GM18505 (cell line): ENCODE measurements around the gene TSPYL6.
"Not testable (repeated sequence)": the region's sequence is repeated elsewhere in the genome, so short reads cannot be mapped to it uniquely, and the experiment has no call there.

Experiments
- ATAC-seq: cut with Tn5 transposase; IDR thresholded peaks from one replicate; pipeline ENCODE4 v1.9.1; 2021; ENCODE audit not compliant: unreplicated experiment
- POLR2A ChIP-seq: IDR thresholded peaks from 4 replicates; pipeline ENCODE4 v1.6.1; 2011; ENCODE audit warnings: borderline replicate concordance; ENCODE audit not compliant: insufficient read depth, insufficient read length; ENCODE audit errors: extremely low read depth

TSPYL6 gene

DNA sequence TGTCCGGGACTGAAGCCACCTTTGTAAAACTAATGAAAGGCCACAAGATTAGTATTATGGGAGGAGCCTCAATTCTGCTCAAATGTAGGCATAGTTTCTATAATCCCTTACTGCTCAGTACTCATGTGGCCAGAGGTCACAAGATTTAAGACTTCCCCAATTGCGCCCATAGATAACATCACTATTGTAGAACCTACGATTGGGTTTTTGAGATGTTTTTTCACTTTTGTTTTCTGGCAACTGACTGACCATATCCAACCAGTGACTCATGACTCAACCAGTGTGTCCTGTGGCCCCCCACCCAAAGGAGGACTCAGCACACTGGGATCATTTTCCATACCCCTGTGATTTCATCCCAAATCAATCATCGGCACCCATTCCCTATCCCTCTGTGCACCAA lies 15.2 kb upstream of the TSPYL6 start:
- no peak for TF ChIP-seq POLR2A
- no peak for ATAC-seq

DNA sequence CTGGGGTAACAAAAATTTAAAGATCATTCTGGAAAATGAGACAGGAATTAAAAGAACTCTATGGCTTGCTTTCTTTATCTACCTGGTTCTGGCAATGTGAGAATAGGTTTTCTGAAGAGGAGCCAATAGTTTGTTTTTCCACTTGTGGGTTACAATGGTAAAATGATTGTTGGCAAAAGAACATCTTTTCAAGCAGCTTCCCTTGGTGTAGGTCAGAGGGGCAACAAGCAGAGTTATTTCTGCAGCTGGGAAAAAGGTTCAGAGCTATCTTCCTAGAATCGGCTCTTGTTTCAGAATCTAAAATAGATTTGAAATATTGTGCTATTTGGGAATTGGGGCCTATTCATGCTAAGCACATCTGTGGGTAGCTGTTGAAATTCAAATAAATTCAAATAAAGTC lies 11.5 kb upstream of the TSPYL6 start:
- ATAC-seq: no peak
- no peak for TF ChIP-seq POLR2A

DNA sequence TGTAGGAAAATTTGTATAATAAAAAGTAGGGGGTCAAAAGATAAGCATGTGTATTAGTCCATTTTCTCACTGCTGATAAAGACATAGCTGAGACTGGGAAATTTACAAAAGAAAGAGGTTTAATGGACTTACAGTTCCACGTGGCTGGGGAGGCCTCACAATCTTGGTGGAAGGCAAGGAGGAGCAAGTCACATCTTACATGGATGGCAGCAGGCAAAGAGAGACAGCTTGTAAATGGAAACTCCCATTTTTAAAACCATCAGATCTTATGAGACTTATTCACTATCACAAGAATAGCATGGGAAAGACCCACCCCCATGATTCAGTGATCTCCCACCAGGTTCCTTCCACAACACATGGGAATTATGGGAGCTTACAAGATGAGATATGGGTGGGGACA lies 9.1 kb upstream of the TSPYL6 start:
- ATAC-seq: not testable (repeated sequence)

DNA sequence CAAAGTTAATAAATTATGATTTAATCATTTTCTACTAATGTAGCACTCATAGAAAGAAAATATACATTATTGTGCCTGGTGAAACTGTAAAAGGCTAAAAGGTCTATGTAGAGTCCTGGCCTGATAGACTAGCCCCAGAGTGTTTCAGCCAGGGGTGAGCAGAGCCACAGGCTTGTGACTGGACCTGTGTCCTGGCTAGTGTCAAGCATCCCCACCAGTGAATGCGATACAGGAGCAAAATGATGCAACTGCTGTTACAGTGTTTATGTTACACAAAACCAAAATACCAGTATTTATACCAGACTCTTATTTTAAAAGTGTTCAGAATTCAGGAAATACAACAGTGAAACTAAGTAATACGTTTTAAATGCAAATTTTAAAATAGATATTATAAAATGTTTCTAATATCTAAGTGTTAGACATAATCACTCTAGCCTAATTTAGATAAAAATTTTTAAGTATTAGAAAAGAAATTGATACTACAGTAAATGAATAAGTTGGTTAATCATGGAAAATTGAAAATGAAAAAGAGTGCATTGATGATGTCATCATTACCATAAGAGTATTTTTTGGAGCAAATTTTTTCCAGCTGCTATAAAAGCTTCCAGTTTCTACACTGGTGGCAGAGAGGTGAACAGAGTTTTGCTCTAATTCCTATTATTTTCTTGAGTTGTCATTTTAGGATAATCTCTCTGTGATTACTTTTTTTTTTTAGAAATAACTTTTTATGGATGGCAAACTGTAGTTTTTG lies 6.2 kb upstream of the TSPYL6 start:
- ATAC-seq: no peak
- no peak for TF ChIP-seq POLR2A

DNA sequence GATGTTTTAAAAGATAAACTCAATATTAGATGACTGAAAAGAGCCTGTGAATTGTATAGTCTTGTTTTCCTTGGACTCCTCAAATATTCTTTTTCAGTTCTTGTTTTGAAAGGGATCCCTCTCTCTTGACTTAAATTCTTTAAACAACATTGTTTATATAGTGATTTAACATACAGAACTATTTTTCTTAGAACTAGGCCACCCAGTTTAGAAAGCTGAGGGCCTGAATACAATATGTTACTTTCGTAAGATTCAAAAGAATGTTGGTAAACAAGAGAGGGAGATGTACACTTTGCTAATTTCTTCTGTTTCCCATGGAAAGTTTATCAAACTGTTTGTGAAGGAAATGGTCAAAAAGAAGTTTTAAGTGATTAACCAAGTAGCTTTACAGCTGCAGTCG lies 5.5 kb upstream of the TSPYL6 start:
- no peak for ATAC-seq
- no peak for TF ChIP-seq POLR2A

DNA sequence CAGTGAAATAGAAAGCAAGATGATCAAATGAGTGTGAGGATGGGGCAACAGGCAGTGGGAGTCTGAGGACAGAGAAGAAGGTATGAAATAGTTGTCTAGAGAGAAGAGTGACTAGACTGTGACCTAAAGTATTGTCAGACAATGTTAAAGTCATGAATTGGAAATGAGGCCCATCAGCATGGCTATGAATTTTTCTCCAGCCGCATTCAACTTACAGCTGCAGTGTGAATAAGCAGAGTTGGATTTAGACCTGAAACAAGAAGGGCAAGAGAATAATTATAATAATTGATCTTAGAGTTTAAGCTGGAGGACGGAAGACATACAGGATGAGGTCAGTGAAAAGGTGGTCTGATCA lies 4.2 kb upstream of the TSPYL6 start:
- ATAC-seq: no peak
- TF ChIP-seq POLR2A: no peak

DNA sequence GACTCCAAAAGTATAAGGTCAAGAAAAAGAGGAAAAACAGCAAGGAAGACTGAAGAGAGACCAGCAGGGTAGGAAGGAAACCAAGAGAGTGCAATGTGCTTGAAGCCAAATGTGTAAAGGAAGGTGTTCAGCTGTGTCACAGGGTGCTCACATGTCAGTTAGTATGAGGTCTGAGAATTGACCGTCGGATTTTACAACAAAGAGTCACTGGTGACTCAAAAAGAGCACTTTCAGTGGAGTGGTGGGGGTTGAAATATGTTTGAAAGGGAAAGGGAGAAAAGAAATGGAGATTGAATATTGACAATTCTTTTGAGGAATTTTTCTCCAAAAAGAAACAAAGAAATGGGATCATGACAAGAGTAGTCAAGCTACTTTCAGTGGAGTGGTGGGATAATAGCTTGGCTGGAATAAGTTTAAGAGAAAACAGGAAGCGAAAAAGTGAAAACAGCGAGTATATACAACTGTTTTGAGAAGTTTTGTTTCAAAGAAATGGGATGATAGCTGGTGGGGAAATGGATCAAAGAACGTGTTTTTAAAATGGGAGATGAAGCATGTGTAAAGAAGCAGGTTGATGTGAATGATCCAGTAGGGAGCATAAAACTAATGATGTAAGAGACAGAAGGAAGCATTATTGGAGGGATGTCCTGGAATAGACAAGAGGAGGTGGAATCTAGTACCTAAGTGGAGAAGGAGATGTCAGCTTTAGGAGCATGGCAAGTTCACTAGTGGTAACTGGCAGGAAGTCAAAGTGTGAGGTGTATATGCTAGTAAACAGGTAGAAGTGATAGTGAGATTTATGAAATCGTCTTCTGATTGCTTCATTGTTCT lies 3.6 kb upstream of the TSPYL6 start:
- no peak for TF ChIP-seq POLR2A
- ATAC-seq: peak; percentile 83

DNA sequence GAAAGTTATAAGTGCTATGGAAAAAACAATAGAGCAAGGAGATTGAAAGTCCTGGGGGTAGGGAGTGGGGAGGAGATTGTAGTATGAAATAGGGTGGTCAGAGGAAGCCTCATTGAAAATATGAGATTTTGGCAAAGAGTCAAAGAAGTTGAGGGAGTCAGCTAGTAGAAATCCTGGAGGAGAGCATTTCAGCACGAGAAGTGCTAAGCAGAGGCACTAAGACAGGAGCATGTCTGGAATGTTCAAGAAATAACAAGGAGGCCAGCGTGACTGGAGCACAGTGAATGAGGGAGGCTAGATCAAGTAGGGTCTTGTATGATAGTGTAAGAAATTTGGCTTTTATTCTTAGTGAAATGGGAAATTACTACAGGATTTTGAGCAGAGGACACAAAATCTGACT lies 2.1 kb upstream of the TSPYL6 start:
- no peak for ATAC-seq
- no peak for TF ChIP-seq POLR2A

DNA sequence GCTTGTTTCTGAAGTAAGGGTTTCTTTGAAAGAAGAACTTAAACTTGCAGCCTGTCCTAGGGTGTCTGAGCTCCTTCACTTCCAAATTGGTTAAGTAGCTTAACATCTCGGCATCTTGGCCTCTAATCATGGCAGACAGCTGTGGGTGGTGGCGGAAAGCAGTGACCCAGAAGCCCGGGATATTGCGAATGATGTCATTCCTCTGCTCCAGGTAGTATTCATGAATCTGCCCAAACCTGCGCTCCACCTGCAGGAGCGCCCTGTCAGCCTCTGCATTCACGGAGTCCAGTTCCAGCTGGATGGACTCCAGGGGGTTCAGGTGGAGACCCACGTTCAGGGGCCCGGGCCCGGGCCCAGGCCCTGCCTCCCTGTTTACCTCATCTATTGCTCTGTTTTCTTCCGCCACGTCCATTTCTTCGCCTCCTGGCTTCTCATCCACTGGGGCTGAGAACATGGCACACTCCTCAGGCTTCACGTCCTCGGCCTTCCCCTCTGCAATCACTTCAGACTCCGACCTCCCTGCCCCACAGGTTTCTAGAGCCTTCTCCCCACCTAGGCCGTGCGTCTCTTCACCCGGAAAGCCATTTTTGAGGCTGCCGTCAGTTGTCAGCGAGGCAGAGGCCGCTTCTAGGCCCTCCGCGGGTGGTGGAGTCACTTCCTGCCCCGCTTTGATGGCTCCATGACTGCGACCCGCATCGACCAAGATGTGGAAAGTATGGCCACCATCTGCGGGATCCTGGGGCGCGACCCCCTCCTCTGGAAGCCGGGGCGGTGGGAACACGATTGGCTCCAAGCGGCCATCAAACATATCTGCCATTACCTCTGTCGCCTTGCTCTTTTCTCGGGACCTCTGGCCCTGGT lies 569 bp downstream of the TSPYL6 start:
- no peak for TF ChIP-seq POLR2A
- no peak for ATAC-seq

DNA sequence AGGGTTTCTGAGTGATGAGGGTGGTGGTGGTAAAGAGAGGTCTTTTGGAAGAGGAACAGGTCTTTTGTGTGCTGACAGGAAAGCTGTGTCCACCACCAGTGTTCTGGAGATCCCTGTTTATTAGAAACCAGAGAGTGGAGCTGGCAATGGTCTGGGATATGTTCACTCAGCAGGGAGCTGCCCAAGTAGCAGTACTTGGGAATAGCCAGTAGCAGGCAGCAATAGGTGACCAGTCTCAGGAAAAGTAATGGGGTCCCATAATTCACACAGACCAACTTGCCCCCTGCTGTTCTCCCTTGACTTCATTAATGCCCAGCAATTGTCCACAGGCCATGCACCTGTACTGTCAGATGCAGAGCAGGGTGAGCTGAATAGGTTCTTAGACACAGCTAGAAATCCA lies 1.8 kb downstream of the TSPYL6 start:
- no peak for TF ChIP-seq POLR2A
- no peak for ATAC-seq

DNA sequence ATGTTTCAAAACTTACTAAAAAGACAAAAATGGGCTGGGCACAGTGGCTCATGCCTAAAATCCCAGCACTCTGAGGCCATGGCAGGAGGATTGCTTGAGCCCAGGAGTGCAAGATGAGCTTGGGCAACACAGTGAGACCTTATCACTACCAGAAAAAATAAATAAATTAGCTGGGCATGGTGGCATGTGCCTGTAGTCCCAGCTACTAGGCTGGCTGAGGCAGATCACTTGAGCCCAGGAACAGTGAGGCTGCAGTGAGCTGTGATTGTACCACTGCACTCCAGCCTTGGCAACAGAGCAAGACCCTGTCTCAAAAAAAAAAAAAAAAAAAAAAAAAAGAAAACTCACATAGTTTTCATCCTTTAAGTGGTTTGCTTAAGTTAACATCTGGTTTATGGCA lies 6.4 kb downstream of the TSPYL6 start:
- ATAC-seq: no peak
- no peak for TF ChIP-seq POLR2A

DNA sequence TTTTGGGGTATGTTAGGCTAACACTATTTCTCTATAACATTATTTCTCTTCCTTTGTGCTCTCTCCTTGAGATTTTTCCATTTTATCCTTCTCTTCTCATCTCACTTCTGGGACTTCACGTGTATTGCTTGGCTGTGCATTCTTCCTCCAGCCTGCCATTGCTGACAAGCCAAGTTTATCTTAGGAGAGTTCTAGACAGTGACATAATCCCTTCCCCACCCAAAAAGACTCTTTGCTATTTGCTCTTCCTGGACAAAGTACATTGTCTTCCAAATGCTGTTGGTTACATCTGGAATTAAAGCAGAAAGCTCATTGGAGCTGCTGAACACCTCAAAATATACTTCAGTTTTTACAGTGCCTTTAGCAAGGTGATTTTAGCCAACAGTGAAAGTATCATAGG lies 8.9 kb downstream of the TSPYL6 start:
- TF ChIP-seq POLR2A: no peak
- ATAC-seq: no peak

DNA sequence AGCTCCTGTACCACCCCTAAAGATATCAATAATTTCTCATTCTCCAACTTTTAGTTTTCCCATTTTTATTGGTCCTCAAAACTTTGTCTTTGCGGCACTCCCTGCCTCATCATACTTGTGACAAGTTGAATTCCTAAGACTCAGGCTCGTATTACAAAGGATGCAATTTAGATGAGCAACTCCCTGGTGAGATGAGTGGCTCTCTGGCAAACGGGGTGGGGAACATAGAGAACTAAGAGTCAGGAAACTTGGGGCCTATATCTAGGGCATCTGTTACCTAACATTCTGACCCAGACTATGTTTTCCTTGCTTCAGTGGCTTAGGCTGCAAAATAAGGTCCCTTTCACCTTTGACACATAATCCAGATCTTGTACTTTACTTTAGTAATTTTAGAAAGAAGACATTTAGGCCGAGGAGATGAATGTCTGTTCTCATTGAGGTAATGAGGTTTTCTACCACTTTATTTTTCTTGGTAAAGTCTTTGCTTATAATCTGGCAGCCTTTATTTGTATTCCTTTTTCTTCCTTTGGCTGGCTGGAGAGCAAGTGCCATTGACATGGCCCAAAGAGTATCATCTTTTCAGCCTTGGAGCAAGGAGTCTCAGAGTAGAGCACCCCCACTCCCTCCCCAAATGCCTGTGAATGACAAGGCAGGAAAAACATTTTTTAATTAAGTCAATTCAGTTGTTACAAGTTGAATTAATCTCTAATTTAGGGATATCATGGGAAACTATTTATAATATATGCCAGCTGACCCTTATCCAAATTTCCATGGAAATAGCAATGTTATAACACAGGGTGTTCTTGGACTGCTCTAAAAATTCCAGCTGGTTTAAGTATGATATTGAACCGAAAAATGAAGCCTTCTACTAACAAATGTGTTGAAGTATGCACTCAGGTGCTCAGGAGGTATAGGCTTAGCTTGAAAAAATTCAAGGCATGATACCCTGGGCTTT lies 15.2 kb downstream of the TSPYL6 start:
- TF ChIP-seq POLR2A: no peak

DNA sequence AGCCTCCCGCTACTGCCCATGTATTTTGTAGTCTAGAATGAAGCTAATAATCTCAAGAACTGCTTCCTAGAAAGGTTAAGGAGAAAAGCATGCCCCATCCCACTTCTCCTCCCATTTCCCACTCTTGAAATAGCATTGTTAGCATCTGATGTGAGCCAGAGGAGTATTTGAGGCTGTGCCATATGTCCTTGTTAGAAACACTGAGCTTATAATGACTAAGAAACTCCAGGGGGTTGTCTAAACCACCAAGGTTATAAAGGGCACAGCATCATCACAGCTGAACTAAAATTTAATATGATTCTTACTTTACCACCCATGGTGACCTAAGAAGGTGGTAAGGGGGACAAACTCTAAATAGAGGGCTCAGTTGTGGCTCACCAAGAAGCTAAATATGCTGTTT lies 16.6 kb downstream of the TSPYL6 start:
- no peak for ATAC-seq
- no peak for TF ChIP-seq POLR2A

More for the DNA sequence above, 15.2 kb downstream of the TSPYL6 start:
- no peak for ATAC-seq
